Thymus (tissue), 11 donors: ENCODE data around the gene TTC21A. TPM values are rescaled to one million over a fixed set of nuclear protein-coding genes. Genes with fewer than 3 reads are reported as not detected.

Source experiments
- DNase-seq, 9 donors: peaks; one replicate each; pipeline ENCODE4 v3.0.0-alpha.2; 2013; ENCODE audit warnings: low spot score in 9 of 9, low read depth in 6 of 9, missing footprints in 1 of 9
- H3K27ac ChIP-seq, 2 donors: one replicate each; pipeline ENCODE4 v1.5.1; 2013; ENCODE audit warnings: control low read depth in 1 of 2, low read depth in 1 of 2, low read length in 1 of 2, mild to moderate bottlenecking in 1 of 2, moderate library complexity in 1 of 2
- H3K27me3 ChIP-seq, 2 donors: one replicate each; pipeline ENCODE4 v1.5.1; 2013; ENCODE audit warnings: low read length in 1 of 2; ENCODE audit not compliant: control insufficient read depth in 2 of 2, insufficient read depth in 1 of 2
- H3K36me3 ChIP-seq, 2 donors: one replicate each; pipeline ENCODE4 v1.5.1; 2013; ENCODE audit warnings: low read length in 1 of 2, mild to moderate bottlenecking in 1 of 2, moderate library complexity in 1 of 2; ENCODE audit not compliant: control insufficient read depth in 2 of 2, insufficient read depth in 2 of 2
- H3K4me1 ChIP-seq, 2 donors: one replicate each; pipeline ENCODE4 v1.5.1; 2013; ENCODE audit warnings: low read length in 2 of 2; ENCODE audit not compliant: control insufficient read depth in 2 of 2, insufficient read depth in 2 of 2
- H3K4me3 ChIP-seq, 2 donors: one replicate each; pipeline ENCODE4 v1.5.1; 2013; ENCODE audit warnings: low read length in 2 of 2, control low read depth in 1 of 2, mild to moderate bottlenecking in 1 of 2
- H3K9me3 ChIP-seq, 2 donors: one replicate each; pipeline ENCODE4 v1.5.1; 2013; ENCODE audit warnings: low read length in 1 of 2, mild to moderate bottlenecking in 1 of 2; ENCODE audit not compliant: control insufficient read depth in 2 of 2, insufficient read depth in 1 of 2
- WGBS: extraction: QIAGEN DNeasy Blood & Tissue Kit; methylation state at CpG from one replicate; pipeline ENCODE4 v1.1.7; 2013; 5-methylcytosine and 5-hydroxymethylcytosine counted together
- polyA plus RNA-seq: library from polyadenylated mRNA; stranded (reverse); fragments of 200-250 nt; gene quantifications from one replicate; pipeline ENCODE4 v1.2.3, GENCODE V29; 2013
- total RNA-seq: library from RNA; stranded (reverse); fragments of 120-200 nt; gene quantifications from one replicate; pipeline ENCODE4 v1.2.4, GENCODE V29; 2013
- donor health status: healthy.

Gene TTC21A
- total and polyA plus RNA-seq, 2 donors = 1.3 to 12.3 TPM

GRCh38 chr3:39184081-39184967 lies 76.8 kb downstream of the TTC21A start:
- Histone ChIP-seq H3K36me3 (no peaks in the 10 kb centered on the region), H3K9me3 (no peaks in the 10 kb centered on the region), H3K27me3 (no peaks in the 10 kb centered on the region), H3K4me1 (peaks cover 35 to 61% of the 10 kb centered on the region in 2 donors), H3K27ac (no peak overlapping the region), H3K4me3 (no peak overlapping the region)
- DNase-seq = no peak
- WGBS = 88% methylated on average over 12 of the region's 12 CpGs

GRCh38 chr3:39184968-39185285 lies 77.4 kb downstream of the TTC21A start:
- H3K27me3 ChIP-seq = no peaks in the 10 kb centered on the region
- DNase-seq = peak in 1 of 9 donors; percentile 22
- no peak overlapping the region for H3K4me3 ChIP-seq
- no peak overlapping the region for H3K27ac ChIP-seq
- 95% methylated on average over 4 of the region's 4 CpGs for WGBS
- H3K36me3 ChIP-seq = no peaks in the 10 kb centered on the region
- H3K9me3 ChIP-seq = no peaks in the 10 kb centered on the region
- peaks cover 33 to 59% of the 10 kb centered on the region in 2 donors for H3K4me1 ChIP-seq

DNA sequence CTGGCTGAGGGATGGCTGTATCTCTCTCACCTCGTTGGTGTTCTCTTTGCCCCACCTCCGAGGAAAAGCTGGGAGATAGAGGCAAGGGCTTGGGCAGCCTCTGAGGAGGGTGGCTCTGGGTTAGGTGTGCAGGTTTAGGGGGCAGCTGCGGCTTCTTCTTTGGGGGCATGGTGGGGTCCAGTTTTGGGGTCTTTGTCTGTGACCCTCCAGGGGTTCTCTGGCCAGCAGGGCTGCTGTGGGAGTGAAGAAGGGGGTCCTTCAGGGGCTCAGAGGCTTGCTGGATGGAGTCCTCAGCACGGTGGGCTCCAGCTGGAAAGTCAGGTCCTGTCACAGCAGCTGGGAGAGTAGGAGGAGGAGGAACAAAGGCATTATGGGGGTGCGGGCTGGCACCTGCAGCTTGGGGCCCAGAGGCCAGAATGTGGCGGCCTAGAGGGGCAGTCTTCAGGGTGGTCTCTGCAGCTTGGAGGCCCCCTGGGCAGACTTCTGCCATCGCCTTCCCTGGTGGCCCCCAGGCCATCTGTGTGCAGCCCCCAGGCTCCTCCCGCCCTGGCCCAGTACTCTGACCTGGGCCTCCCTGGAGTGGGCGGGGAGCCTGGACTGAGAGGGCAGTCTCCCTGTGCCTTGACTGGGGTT lies 78.0 kb downstream of the TTC21A start:
- peaks cover 33 to 59% of the 10 kb centered on the region in 2 donors for H3K4me1 ChIP-seq
- DNase-seq = no peak
- WGBS = 96% methylated on average over 9 of the region's 9 CpGs

DNA sequence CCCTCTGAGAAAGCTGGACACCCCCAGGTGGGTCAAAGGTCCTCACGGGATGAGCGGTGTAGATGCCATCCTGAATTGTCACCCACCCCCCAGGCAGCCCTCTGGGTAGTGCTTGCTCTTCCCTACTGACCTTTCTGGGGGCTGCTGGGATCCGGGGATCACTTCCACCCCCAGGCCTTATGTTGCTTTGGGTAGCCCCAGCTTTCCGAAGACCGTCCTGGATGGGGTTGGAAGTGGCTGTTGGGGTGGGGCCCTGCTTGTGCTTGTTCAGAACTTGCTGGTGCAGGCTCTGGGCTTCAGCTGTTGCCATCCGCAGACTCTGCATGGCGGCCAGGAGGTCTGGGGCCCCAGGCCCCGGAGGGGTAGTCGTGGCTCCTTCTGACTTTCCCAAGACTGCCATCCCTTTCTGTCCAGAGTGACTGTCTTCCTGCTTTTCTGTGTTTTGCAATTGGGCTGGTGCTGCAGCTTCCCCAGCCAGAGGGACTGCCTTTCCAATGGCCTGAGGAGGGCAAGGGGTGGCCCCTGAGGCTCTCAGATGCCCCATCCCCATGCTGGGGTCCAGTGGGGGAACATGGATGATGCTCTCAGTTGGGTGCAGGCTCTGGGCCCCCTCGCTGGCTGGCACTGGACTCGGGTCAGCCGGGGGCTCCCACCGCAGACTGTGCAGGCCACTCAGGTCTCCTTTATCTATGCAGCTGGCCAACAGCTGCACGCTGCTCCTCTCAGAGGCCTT lies 78.6 kb downstream of the TTC21A start:
- WGBS = 95% methylated on average over 14 of the region's 14 CpGs
- Histone ChIP-seq H3K27ac (no peak overlapping the region), H3K36me3 (no peaks in the 10 kb centered on the region), H3K4me3 (no peak overlapping the region), H3K9me3 (no peaks in the 10 kb centered on the region), H3K27me3 (no peaks in the 10 kb centered on the region), H3K4me1 (peaks cover 34 to 60% of the 10 kb centered on the region in 2 donors)
- no peak for DNase-seq

More for the DNA sequence above, 78.0 kb downstream of the TTC21A start:
- Histone ChIP-seq H3K4me3 (no peak overlapping the region), H3K27ac (no peak overlapping the region), H3K27me3 (no peaks in the 10 kb centered on the region), H3K9me3 (no peaks in the 10 kb centered on the region), H3K36me3 (no peaks in the 10 kb centered on the region)

- Histone ChIP-seq H3K4me1 (peaks cover 35 to 60% of the 10 kb centered on the region in 2 donors), H3K27me3 (no peaks in the 10 kb centered on the region), H3K4me3 (no peak overlapping the region), H3K9me3 (no peaks in the 10 kb centered on the region), H3K36me3 (no peaks in the 10 kb centered on the region), H3K27ac (no peak overlapping the region)
- 97% methylated on average over 11 of the region's 11 CpGs for WGBS
- DNase-seq = no peak
Observed at GRCh38 chr3:39186692-39187151, 79.2 kb downstream of the TTC21A start.

GRCh38 chr3:39187372-39188155 lies 80.1 kb downstream of the TTC21A start:
- Histone ChIP-seq H3K27ac (no peak overlapping the region), H3K36me3 (no peaks in the 10 kb centered on the region), H3K27me3 (no peaks in the 10 kb centered on the region), H3K4me1 (peaks cover 33 to 58% of the 10 kb centered on the region in 2 donors), H3K9me3 (no peaks in the 10 kb centered on the region), H3K4me3 (no peak overlapping the region)
- no peak for DNase-seq
- WGBS = 93% methylated on average over 23 of the region's 23 CpGs

Other genes with a start within 250 kb of the TTC21A start
- 0.38 TPM for gene SCN11A, start 55.7 kb upstream of the TTC21A start, total RNA-seq
- gene SCN11A, start 55.7 kb upstream of the TTC21A start, polyA plus RNA-seq = 0.59 TPM
- gene WDR48, start 55.7 kb upstream of the TTC21A start, total RNA-seq = 37.8 TPM
- 24.4 TPM for gene WDR48, start 55.7 kb upstream of the TTC21A start, polyA plus RNA-seq
- 19.7 TPM for gene GORASP1, start 53 bp upstream of the TTC21A start, total RNA-seq
- 26.2 TPM for gene GORASP1, start 53 bp upstream of the TTC21A start, polyA plus RNA-seq
- gene CSRNP1, start 45.9 kb downstream of the TTC21A start, total RNA-seq = 16.1 TPM
- 26.1 TPM for gene CSRNP1, start 45.9 kb downstream of the TTC21A start, polyA plus RNA-seq
- gene XIRP1, start 84.9 kb downstream of the TTC21A start, total RNA-seq = 0.52 TPM
- 1.1 TPM for gene XIRP1, start 84.9 kb downstream of the TTC21A start, polyA plus RNA-seq
- 2.3 TPM for gene CX3CR1, start 172.4 kb downstream of the TTC21A start, total RNA-seq
- 0.55 TPM for gene CX3CR1, start 172.4 kb downstream of the TTC21A start, polyA plus RNA-seq
- gene CCR8, start 222.0 kb downstream of the TTC21A start, total RNA-seq = 1.8 TPM
- gene CCR8, start 222.0 kb downstream of the TTC21A start, polyA plus RNA-seq = 2.1 TPM